ENCODE data around the gene HERC3.

HERC3 gene

DNA sequence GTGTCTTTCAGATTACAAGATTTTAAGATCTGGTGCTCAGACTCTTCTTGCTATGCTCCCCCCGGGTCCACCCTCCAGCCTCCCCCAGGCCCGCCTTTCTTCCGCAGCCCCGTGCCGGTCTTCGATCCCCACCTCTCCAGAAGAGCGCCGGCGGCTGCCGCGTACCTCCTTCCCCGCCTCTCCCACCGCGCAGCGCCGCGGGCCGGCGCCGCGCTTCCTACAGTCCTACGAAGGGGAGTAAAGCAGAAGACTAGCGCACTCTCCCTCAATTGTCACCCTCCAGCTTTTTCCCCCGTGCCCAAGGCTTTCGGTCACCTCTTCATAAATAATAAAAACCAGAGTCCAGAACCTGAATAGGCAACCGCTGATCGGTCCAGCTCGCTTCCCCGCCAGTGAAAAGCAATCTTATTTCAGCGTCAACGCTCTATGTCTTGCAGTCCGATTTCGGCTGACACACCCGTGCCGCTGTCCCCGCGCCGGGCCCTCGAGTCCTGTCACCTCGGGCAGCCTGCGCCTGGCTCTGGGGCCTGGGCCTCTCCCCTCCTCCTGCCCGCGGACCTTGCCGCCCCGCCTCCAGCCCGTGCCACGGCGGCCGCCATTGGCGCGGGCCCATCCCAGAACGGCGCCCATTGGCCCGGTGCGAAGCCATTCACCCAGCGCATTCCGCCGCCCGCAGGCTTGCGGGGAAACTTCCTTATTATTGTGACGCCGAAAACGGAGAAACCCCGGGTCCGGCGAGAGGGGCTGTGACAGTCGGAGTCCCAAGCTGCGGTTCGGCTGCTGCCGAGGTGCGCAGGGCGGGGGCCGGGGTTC is at the start of gene HERC3:
TSS of gene HERC3 (plus strand) at position 694 of the 813 bp plus-strand sequence. CDS start 13,344 bp downstream, outside the sequence.
- peak; percentile 88 for DNase-seq

DNA sequence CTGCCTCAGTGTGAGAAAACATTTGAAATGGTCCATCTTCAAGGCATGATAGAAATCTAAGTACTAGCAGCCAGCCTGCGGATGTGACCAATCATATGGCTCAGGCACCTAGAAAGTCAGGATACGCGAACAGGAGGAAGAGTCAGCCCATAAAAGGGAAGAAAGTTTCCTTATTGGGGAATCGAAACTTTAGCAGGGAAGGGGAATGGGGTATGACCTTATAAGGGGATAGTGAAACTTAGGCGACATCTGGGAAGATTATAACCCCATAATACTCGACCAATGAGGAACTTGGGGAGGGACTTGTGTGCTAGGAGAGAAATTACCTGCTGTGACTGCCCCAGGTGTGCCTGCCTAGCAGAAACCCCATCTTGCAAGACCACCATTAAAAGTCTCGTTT is 42.5 kb upstream of the HERC3 start:
- no peak for DNase-seq

DNA sequence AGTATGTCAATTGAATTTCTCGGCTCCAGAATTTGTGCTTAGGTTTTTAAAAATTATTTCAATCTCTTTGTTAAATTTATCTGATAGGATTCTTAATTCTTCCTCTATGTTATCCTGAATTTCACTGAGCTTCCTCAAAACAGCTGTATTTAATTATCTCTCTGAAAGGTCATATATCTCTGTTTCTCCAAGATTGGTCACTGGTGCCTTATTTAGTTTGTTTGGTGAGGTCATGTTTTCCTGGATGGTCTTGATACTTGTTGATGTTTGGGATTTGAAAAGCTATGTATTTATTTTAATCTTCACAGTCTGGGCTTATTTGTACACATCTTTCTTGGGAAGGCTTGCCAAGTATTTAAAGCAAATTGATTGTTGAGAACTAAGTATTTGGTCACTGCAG is 24.7 kb upstream of the HERC3 start:
- DNase-seq = no peak

DNA sequence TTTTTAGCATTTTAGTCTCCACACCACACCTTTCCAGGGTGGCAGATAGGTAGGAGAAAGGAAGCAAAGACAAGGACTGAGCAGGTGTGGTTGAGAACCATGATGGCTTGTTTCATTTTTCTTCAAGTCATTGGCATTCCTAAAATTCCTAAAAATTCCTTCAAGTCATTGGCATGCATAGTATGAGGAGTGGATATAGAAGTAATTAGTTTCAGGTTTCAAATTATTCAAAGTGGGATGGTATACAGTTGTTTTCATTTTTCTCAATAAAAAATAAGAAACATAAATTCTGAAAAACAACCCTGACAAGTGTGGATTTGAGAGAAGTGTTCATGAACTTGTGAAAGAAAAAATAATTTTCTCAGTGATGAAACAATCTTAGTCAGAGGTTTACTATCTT is 22.3 kb upstream of the HERC3 start:
- no peak for DNase-seq

DNA sequence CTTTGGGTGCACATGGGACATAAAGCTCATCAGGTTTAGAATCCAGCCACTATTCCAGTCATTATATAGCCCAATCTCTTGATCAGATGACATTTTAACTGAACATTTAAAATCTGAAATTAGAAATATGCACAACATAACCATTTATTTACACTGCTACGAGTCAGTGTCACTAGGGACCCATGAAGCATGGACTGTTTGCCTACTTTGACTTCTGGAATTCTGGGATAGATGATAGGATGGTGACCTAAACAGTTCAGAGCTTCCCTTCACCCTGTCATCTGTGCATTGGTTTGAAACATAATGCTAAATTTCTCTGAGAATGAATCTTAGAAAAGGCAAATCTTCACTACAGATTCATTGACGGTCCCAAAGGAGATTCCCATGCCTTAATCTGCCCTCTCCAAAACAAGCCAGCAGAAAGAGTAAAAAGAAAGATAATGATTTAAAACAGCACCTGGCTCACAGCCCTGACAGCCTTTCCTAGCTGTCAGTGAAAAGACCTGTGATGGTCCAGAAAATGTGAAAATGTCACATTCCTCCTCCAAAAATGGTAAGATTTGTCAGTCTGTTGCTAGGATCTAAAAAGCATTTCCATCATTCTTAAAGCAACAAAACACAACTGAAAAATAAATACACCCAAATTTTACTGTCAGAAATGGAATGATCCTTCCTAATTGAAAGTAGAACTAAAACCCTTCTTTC is 18.9 kb upstream of the HERC3 start:
- no peak for DNase-seq

DNA sequence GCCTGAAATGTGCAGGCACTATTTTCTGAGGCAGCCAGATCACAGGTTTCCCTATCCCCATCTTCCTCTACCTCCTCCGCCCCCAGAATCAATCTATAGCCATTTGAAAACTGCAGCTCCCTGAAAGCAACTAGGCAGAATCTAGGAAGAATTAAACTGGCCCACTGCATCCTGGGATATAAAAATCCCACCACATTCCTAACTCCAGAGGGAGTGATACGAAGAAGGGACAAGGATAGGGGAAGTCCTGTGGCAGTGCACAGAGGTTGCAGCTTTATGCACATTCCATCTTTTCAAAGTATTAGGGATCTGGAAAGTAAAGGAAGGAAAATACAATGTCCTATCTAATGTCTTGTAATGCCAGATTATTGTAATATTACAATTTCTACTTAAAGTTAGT is 18.3 kb upstream of the HERC3 start:
- no peak for DNase-seq

DNA sequence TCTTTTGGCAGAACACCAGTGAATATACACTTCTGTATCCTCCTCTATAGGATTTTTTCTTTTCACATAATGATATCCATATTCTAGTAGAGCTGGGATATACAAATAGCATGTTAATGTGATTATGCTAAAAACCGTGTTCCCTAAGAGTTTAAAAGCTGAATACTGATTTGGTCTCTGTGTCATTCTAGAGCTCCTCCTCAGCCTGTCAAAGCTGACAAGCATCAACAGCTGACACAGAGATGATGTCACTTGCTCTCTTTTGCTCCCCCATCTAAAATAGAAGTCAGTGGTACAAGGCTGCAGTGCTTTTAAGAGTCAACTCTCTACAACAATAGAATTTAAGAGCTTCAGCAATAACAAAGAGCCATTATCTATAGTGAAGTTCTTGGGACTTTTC is 17.1 kb upstream of the HERC3 start:
- DNase-seq = no peak

DNA sequence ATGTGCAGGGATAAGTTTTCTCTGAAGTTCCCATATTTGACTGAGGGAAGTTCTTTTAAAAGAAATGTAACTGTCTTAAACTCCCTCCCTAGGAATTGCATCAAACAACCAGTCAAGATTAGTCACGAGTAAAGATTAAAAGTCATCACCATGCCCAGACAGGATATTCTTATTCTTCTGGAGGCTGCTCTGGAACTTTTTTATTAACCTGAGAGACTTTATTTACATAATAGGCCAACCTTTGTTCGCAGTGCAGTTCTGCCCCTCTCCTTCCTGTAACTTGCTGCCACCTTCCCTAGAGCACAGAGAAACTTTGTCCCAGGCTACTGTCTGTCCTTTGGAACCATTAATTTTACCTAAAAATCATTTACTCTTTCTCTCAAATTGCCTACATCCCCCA is 9.8 kb upstream of the HERC3 start:
- no peak for DNase-seq

DNA sequence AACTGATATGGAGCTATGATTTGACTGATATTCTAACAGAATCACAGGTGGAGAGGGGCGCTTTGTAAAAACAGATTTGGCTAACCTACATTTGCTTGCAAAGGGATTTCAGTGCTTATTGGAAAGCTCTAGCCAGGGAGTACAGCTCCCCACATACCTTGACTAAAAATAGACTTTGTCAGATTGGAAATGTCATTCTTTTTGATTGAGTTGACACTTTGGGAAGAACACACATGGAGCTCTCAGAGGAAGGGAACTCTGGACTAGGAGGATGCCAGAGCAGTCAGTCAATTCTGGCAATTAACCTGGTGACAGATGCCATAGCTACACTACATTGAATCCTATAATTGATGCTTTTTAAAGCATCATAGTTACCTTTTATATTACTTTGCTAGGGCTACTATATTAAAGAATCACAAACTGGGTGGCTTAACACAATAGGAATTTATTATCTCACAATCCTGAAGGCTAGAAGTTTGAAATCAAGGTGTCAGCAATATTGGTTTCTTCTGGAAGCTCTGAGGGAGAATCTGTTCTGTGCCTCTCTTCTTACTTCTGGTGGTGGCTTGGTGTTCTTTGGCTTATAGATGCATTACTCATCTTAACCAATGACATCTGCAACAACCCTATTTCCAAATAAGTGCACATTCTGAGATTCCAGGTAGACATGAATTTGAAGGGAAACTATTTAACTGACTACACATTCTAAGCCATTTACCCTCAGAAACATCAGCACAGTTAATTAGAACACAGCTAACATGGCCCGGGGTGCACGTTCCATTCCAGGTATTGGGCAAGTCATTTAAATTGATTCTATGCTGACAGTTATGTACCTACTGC is 8.4 kb upstream of the HERC3 start:
- no peak for DNase-seq

DNA sequence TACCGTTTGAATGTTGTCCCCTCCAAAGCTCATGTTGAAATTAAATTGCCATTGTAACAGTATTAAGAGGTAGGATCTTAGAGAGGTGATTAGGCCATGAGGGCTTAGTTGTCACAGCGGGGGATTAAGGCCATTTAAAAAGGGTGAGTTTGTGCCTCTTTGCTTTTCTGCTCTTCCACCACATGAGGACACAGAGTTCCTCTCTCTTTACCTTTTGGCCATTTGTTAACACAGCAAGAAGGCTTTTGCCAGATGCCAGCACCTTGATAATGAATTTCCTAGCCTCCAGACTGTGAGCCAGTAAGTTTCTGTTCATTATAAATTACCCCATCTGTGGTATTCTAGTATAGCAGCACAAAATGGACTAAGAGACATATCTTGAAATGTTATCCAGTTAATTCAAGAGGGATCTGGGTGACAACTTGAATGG is 7.8 kb upstream of the HERC3 start:
- DNase-seq = no peak

DNA sequence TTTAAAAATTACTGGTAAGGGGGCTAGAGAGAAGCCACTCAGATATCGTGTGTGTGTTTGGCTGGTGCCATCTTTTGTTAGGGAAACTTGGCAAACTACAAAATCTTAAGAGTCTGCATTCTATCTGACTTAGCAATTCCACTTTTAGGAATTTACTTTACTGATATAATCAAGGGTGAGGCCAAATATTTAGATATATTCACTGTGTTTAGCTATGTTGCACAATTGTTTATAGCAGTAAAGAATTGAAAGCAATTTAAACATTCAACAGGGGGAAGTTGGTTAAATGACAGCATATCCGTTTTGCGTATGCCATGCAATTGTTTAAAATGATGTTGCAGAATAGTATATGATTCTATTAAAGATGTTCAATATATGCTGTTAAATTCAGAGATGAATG is 6.4 kb upstream of the HERC3 start:
- no peak for DNase-seq

DNA sequence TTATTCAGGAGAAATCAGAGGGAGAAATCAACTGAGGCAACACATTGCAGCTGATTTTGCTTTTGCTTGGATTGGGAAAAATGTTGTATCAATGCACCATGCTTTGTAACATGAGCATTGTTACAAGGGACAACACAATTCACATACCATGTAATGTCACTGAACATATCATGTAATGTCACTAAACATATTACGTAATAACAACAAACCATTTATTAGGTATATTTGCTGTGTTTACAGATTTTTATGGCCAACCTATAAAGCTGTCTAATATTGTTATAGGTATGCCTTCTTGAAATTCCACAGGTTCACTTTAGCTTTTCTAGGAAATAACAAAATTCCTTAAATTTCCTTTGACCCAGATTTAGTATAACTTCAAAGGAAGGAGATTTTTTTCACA is 5.0 kb upstream of the HERC3 start:
- no peak for DNase-seq

DNA sequence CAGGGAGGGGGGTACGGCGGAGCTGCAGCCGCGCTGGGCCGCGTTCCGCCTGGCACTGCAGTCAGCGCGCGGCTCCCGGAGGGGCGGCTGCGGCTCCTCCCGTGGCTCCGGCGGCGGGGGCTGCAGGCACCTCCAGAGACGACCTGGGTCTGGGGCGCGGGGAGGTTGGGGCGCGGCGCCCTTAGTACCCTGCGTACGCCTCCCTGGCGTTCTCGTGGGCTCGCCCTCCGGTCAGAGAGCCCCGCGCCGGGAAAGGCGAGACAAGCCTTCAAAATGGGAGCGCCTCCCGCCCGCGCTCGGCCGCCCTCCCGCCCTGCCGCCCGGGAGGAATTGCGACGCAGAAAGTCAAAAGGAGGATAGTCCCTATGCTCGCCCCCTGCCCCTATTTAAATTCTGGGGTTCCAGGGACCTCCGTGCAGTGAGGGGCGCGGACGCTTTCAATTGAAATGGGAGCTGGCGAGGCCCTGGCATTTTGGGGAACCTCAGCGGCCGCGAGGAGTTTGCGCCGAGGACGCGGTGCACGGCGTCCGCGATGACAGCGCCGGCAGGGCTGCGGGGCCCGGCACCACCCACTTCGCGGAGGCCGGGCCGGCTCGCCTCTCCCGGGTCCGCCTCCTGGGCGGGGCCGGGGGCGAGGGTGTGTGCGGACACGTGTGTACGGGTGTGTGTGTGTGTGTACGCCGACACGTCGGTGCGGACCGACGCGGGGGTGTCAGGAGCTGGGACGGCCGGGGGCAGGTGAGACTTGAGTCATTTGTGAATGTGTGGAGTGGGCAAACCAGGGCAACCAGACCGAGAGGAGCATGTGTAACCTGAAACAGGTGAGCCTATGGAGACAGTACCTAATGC is 544 bp downstream of the HERC3 start:
- peak; percentile 87 for DNase-seq

DNA sequence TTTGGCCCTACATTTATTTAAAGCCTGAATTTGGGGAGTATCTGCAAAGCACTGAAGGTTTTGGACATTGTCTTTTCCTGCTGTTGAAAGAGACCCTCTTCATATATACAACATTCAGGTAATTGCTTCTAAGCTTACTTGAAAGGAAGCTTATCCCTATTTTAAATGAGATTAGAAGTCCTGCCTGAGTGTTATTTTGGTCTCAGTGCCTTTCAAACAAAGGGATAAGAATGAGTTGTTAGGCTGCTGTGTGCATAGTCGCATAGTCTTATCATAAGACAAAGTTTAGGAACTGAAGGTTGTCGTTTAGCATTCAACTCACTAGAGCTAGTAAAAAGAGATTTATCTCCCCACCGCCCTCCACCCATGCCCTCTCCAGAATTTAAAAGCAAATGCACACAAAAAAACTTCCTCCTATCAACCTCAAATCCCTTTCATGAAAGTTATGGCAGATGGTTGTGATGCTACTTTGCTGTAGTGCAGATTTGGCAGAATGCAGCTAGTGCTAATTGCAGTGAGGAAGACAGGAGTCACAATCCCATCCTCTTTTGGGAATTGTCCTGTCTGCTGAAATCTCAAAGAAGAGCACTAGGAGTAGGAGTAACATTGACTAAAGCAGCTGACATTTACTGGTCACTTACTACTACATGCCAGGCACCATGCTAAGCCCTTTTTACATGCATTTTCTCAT is 5.8 kb downstream of the HERC3 start:
- no peak for DNase-seq

DNA sequence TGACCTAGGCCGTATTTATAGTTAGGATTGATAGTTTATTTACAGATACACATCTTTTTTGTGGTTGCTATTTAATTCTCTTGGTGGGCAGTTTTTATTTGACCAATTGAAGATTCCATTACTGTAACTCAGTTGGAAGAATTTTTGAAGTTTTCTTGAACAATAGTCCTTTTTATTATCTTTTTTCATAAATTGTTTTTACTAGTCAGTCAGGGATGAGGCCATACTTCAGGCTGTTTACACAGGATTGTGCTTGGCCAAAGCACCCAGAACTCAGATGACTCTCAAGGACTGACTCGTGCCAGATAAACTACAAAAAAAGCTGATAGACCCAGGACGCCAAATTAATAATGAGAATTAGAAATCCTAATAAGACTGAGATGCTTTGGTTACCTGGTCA is 7.0 kb downstream of the HERC3 start:
- no peak for DNase-seq

DNA sequence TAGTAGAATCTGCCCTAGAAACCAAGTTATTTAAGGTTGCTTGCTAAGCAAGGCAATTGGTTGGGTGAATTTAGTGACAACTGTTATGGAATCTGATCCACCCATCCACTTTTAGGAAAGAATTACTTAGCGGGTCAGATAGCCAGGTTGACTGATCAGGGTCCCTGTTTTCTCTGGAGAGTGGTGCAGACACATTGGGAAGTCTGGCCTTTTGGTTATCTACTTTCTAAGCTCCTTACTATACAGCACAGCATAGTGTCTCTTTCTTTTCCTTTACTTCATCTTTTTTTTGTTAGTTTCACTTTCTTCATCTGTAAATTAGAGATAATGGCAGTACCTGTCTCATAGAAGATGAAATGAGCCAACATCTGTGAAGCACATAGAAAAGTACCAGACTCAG is 7.4 kb downstream of the HERC3 start:
- DNase-seq = no peak

DNA sequence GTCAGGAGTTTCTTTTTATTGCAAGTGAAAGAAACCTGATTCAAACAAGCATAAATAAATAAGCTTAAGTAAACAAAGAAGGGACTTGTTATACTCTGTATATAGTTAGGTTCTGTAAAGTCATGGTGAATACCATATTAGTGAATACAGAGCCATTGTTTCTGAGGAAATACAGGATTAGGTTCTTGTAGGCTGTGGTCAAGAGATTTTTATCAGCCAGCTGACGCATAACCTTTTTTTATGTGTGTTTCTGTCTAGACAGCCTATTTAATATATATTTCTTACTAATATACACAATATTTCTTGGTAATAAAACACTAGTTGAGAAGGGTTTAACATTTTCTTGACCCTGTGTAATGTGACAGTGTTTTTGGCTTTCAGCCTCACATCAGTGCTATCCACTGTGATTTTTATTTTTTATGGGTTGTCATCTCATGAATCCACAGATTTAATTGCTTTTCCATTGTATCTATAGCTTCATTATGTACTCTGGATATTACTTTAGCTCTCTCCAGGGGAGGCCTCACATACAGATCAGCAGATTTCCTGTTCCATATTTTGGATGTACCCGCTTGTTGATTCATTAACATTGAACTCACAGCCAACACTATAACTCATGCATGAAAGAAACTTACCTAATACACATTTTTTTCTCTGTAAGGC is 8.0 kb downstream of the HERC3 start:
- DNase-seq = peak; percentile 67

DNA sequence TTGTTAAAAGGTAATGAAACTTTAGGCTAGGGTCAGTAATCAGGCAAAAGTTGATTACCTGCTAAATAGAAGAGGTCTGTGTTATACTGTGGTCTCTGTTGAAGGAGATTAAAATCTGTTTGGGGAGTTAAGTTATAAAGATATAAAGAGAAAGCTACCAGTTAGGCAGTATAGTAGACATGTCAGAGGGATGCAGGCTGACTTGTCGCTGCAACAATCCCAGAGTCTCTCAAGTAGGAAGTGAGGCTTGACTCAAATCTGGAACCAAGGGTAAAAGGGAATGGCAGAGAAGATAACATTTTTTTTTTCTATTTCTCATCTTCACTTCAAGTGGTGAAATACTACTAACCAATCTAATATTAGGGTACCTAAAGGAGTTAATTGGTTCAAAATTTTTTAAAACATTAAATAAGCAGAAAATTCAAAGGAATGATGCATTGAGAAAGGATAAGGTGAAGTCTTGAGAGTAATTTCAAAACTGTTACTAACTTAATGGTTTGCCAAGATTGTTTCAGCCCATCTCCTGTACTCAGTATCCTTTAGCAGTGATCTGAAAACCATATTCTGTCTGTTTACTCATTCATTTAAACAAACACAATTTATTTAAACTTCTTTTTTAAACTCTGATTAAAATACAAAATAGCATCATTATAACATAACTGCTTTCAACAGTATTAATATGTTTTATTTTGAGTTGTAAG is 12.8 kb downstream of the HERC3 start:
- DNase-seq = no peak

DNA sequence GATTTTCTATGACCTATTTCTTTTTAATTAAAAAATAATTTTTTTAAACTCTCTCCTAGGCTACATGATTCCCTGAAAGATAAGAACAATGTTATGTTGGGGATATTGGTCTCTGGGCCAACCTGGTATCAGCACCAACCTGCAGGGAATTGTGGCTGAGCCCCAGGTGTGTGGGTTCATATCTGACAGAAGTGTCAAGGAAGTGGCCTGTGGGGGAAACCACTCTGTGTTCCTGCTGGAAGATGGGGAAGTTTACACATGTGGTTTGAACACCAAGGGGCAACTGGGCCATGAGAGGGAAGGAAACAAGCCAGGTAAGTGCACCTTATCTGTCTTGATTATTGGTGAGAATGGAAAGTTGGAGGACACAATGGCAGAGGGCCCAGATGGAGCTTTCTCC is 13.5 kb downstream of the HERC3 start:
- no peak for DNase-seq

DNA sequence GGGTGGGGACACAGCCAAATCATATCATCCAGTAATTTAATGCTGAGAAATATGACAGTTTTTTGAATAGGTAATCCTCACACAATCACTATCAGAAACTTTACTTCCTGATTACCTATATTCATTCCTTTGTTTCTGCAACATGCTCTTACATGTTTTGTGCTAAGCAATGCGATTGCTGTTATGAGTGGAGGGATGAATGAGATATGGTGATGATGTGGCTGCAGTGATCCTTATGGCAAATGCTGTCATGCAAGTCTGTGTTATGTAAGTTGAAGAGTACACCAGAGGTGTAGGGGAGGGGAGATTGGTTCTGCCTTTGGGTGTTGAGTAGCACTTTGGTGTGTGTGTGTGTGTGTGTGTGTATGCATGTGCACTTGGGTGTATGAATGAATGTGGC is 14.6 kb downstream of the HERC3 start:
- DNase-seq = no peak

DNA sequence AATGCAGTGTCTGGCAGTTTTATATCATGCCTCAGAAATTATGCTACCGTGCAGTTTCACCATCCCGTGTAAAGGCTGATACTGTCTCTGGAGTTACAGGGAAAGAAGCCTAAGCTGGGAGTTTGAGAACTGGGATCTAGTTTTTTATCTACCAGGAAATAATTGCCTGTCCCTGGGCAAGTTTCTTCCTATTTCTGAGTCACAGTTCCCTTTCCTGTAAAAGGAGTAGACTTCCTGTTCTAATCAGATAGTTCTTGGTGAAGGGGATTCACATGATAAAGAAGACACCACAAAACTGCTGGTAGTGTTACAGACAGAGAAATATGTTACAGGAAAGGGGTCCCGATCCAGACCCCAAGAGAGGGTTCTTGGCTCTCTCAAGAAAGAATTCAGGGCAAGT is 17.1 kb downstream of the HERC3 start:
- no peak for DNase-seq
